A549 (cell line): ENCODE results near the gene HCAR1. TPM values are rescaled to one million over a fixed set of nuclear protein-coding genes. Genes with fewer than 3 reads are reported as not detected.

ENCODE experiments used
- ATAC-seq, 2 experiments: fragments of 200-7000 bp in 1 of 2; fragments of >200 bp in 1 of 2; cut with Nextera tagmentation in 1 of 2; cut with Tn5 transposase in 1 of 2; 3 replicates each; pipeline versions ENCODE4 v1.8.0 to v1.9.1; 2018 to 2020; ENCODE audit warnings: mild to moderate bottlenecking in 1 of 2, moderate library complexity in 1 of 2
- CTCF ChIA-PET: fragments of 300-600 bp; sonication (Branson Sonifier 250); formaldehyde crosslinking; extraction: SDS; loops from one replicate; lab custom pipeline; 2021; ENCODE audit warnings: antibody characterized with exemption, inconsistent platforms; lab: Yijun Ruan, JAX
- POLR2A ChIA-PET: fragments of 350-600 bp; formaldehyde crosslinking; extraction: SDS; loops from one replicate; lab custom pipeline; 2021; ENCODE audit warnings: antibody characterized with exemption, inconsistent platforms; lab: Yijun Ruan, JAX
- DNase-seq, 2 experiments: peaks; one replicate each; pipeline versions ENCODE4 v3.0.0 to v3.0.0-alpha.2; 2011 to 2016; ENCODE audit warnings: low read depth in 1 of 2, low spot score in 1 of 2
- FAIRE-seq: peaks from 2 replicates; lab custom pipeline; 2011; peaks lifted over from hg19 to GRCh38; lab: Jason Lieb, UNC
- H3K27ac ChIP-seq, 2 experiments: fragments of >200 bp; sonication (Bioruptor Twin); formaldehyde crosslinking; 3 replicates each; pipeline ENCODE4 v1.5.1; 2016 to 2017
- H3K4me1 ChIP-seq: fragments of >200 bp; sonication (Bioruptor Twin); formaldehyde crosslinking; 3 replicates; pipeline ENCODE4 v1.6.1; 2016
- H3K4me2 ChIP-seq: fragments of >200 bp; sonication (Bioruptor Twin); formaldehyde crosslinking; 3 replicates; pipeline ENCODE4 v1.6.1; 2016
- H3K4me3 ChIP-seq: fragments of >200 bp; sonication (Bioruptor Twin); formaldehyde crosslinking; 3 replicates; pipeline ENCODE4 v1.5.1; 2016
- H3K9me3 ChIP-seq: fragments of >200 bp; sonication (Bioruptor Twin); formaldehyde crosslinking; 3 replicates; pipeline ENCODE4 v1.6.1; 2016
- ATOH8 ChIP-seq: fragments of 250-450 bp; sonication (Bioruptor Pico); IDR thresholded peaks from 2 replicates; pipeline ENCODE4 v1.5.0; 2020; ENCODE audit warnings: low read depth, mild to moderate bottlenecking, moderate library complexity
- BCL3 ChIP-seq: fragments of >200 bp; sonication (Bioruptor Twin); formaldehyde crosslinking; IDR thresholded peaks from 3 replicates; pipeline ENCODE4 v1.6.1; 2016
- CBX2 ChIP-seq: fragments of 200-600 bp; sonication (generic); IDR thresholded peaks from 2 replicates; pipeline ENCODE4 v1.6.1; 2016; ENCODE audit warnings: low read depth, mild to moderate bottlenecking, borderline replicate concordance
- CBX8 ChIP-seq: fragments of 200-600 bp; sonication (generic); IDR thresholded peaks from 2 replicates; pipeline ENCODE4 v1.6.1; 2016
- CEBPB ChIP-seq, 2 experiments: fragments of >200 bp in 1 of 2; sonication (Bioruptor Twin) in 1 of 2; formaldehyde crosslinking in 1 of 2; IDR thresholded peaks; 2 replicates each; pipeline ENCODE4 v1.6.1; 2012 to 2016
- CHD2 ChIP-seq: fragments of 150-350 bp; IDR thresholded peaks from 2 replicates; pipeline ENCODE4 v1.6.1; 2014; ENCODE audit warnings: low read length; ENCODE audit not compliant: partially characterized antibody
- CHD4 ChIP-seq: fragments of 200-600 bp; sonication (generic); IDR thresholded peaks from 2 replicates; pipeline ENCODE4 v1.6.1; 2016; ENCODE audit warnings: antibody characterized with exemption, mild to moderate bottlenecking, borderline replicate concordance
- EHMT2 ChIP-seq: fragments of 200-600 bp; sonication (generic); IDR thresholded peaks from 2 replicates; pipeline ENCODE4 v1.6.1; 2016; ENCODE audit warnings: antibody characterized with exemption, low read depth, mild to moderate bottlenecking, moderate library complexity
- ELK1 ChIP-seq: fragments of 150-350 bp; IDR thresholded peaks from 2 replicates; pipeline ENCODE4 v1.6.1; 2014; ENCODE audit warnings: low read depth, mild to moderate bottlenecking, low read length
- FOSB ChIP-seq: fragments of 250-450 bp; sonication (Bioruptor Pico); IDR thresholded peaks from 2 replicates; pipeline ENCODE4 v1.5.0; 2020; ENCODE audit warnings: mild to moderate bottlenecking, moderate library complexity
- GATA3 ChIP-seq: IDR thresholded peaks from 2 replicates; pipeline ENCODE4 v1.6.1; 2012; ENCODE audit warnings: borderline replicate concordance
- HOXA7 ChIP-seq: fragments of 250-450 bp; sonication (Bioruptor Pico); IDR thresholded peaks from 2 replicates; pipeline ENCODE4 v1.5.0; 2020; ENCODE audit warnings: mild to moderate bottlenecking, moderate library complexity
- HOXB13 ChIP-seq: fragments of 250-450 bp; sonication (Bioruptor Pico); IDR thresholded peaks from 2 replicates; pipeline ENCODE4 v1.5.0; 2020; ENCODE audit warnings: low read depth, mild to moderate bottlenecking, moderate library complexity
- JUNB ChIP-seq: fragments of >200 bp; sonication (Bioruptor Twin); formaldehyde crosslinking; IDR thresholded peaks from 2 replicates; pipeline ENCODE4 v1.6.1; 2016
- KDM1A ChIP-seq: fragments of 200-600 bp; sonication (generic); IDR thresholded peaks from 2 replicates; pipeline ENCODE4 v1.6.1; 2016; ENCODE audit warnings: low read depth, mild to moderate bottlenecking
- KDM5A ChIP-seq: fragments of 200-600 bp; sonication (generic); IDR thresholded peaks from 2 replicates; pipeline ENCODE4 v1.6.1; 2016; ENCODE audit warnings: antibody characterized with exemption, mild to moderate bottlenecking
- MAX ChIP-seq: IDR thresholded peaks from 2 replicates; pipeline ENCODE4 v1.6.1; 2012
- NPAS2 ChIP-seq: fragments of 250-450 bp; sonication (Bioruptor Pico); IDR thresholded peaks from 2 replicates; pipeline ENCODE4 v1.8.0; 2022; ENCODE audit warnings: mild to moderate bottlenecking, moderate library complexity, borderline replicate concordance
- PBX3 ChIP-seq: IDR thresholded peaks from 2 replicates; pipeline ENCODE4 v1.6.1; 2012
- POLR2A ChIP-seq: IDR thresholded peaks from 2 replicates; pipeline ENCODE4 v1.6.1; 2012; ENCODE audit warnings: mild to moderate bottlenecking, low read length
- RAD21 ChIP-seq, 2 experiments: fragments of >200 bp in 1 of 2; sonication (Bioruptor Twin) in 1 of 2; formaldehyde crosslinking in 1 of 2; IDR thresholded peaks in 1 of 2; conservative IDR thresholded peaks in 1 of 2; 2 replicates in 1 of 2; 3 replicates in 1 of 2; pipeline ENCODE4 v1.6.1; 2012 to 2018; ENCODE audit warnings: inconsistent platforms in 1 of 2
- RFX5 ChIP-seq: fragments of 450-650 bp; IDR thresholded peaks from 2 replicates; pipeline ENCODE4 v1.7.1; 2014; ENCODE audit warnings: antibody characterized with exemption, mild to moderate bottlenecking, moderate library complexity
- RNF2 ChIP-seq: fragments of 200-600 bp; sonication (generic); IDR thresholded peaks from 2 replicates; pipeline ENCODE4 v1.6.1; 2016; ENCODE audit warnings: low read depth, mild to moderate bottlenecking, antibody characterized with exemption, moderate library complexity, borderline replicate concordance
- ZC3H11A ChIP-seq: fragments of 450-650 bp; IDR thresholded peaks from 2 replicates; pipeline ENCODE4 v1.6.1; 2014; ENCODE audit warnings: antibody characterized with exemption, mild to moderate bottlenecking
- ZNF302 ChIP-seq: fragments of 250-450 bp; sonication (Bioruptor Pico); IDR thresholded peaks from 2 replicates; pipeline ENCODE4 v1.9.0; 2021; ENCODE audit warnings: inconsistent platforms, mild to moderate bottlenecking, moderate library complexity
- ZSCAN20 ChIP-seq: fragments of 250-450 bp; sonication (Bioruptor Pico); IDR thresholded peaks from 2 replicates; pipeline ENCODE4 v1.8.0; 2022; ENCODE audit warnings: mild to moderate bottlenecking, moderate library complexity
- WGBS: methylation state at CpG from one replicate; pipeline ENCODE4 v1.1.6; 2017; ENCODE audit errors: missing lambda C conversion rate; 5-methylcytosine and 5-hydroxymethylcytosine counted together
- polyA plus RNA-seq, 4 experiments: library from polyadenylated mRNA; depleted of rRNA in 3 of 4; stranded (reverse); fragments of >200 nt; fragmentation: RNase III in 1 of 4; extraction: RNeasy Plus Mini Kit Qiagen cat#74134 plus additional on column Dnase treatment in 1 of 4; gene quantifications; 2 replicates in 3 of 4; 3 replicates in 1 of 4; pipeline ENCODE4 v1.2.3, GENCODE V29; 2011 to 2017

The HCAR1 gene
- polyA plus RNA-seq, 2 of the 4 experiments (the other 2 are of a cell fraction): 0.01 to 0.05 TPM

GRCh38 chr12:122754790-122755189, 24.1 kb upstream of the HCAR1 start:
- FAIRE-seq (no peak), ATAC-seq (no peak), DNase-seq (no peak)
- peaks cover 20% of the 10 kb centered on the region for H3K4me1 ChIP-seq
- TF ChIP-seq GATA3 (no peak), HOXA7 (CRISPR knock-in tag) (no peak)
- no peaks in the 10 kb centered on the region for H3K9me3 ChIP-seq
- ChIA-PET POLR2A (no interaction called here), CTCF (interaction anchor here (1.2 to 9.0 kb wide), 2 partner anchors 81 to 116 kb away, joined by 3 to 143 read pairs; partner anchors contain the start of gene HIP1R)
- 89% methylated on average over 1 of the region's 1 CpG for WGBS
- H3K4me3 ChIP-seq: no peak overlapping the region
- no peak overlapping the region for H3K4me2 ChIP-seq
- no peak overlapping the region for H3K27ac ChIP-seq

- 3% methylated on average over 5 of the region's 5 CpGs for WGBS
- Histone ChIP-seq H3K27ac (peak overlapping the region; percentile 89 to 92), H3K9me3 (no peaks in the 10 kb centered on the region), H3K4me3 (peak overlapping the region; percentile 80), H3K4me1 (peaks cover 25% of the 10 kb centered on the region), H3K4me2 (peak overlapping the region; percentile 94)
- peak in 1 of 2 experiments; percentile 7; a peak in 1 of 6 replicates for ATAC-seq
- POLR2A ChIA-PET: interaction anchor here (0.9 to 2.1 kb wide), 4 partner anchors 113 to 126 kb away, joined by 3 to 13 read pairs (median 6); no protein-coding TSS in a partner anchor
- no peak for DNase-seq
- FAIRE-seq: no peak
- TF ChIP-seq RAD21 (conservative IDR thresholded peaks at IDR 0.05 in 1 of 2, IDR thresholded peaks at IDR 0.05 in 1 of 2): no peak
- no peak for TF ChIP-seq HOXA7 (CRISPR knock-in tag)
- TF ChIP-seq CEBPB (IDR thresholded peaks at IDR 0.05): no peak
- no peak for TF ChIP-seq PBX3
- CTCF ChIA-PET: interaction anchor here (0.6 to 9.0 kb wide), 31 partner anchors 9 to 1402 kb away, joined by 3 to 143 read pairs (median 4); no protein-coding TSS in a partner anchor
These were observed 22.6 kb upstream of the HCAR1 start for GRCh38 chr12:122753319-122753650.

GRCh38 chr12:122752464-122753318, 22.0 kb upstream of the HCAR1 start, which contains the start of gene DENR:
TSS of gene DENR (plus strand) at chr12:122752824. CDS start at chr12:122753702, 878 bp downstream.
- ChIA-PET POLR2A (interaction anchor here (0.6 to 2.1 kb wide), 9 partner anchors 74 to 728 kb away, joined by 3 to 13 read pairs (median 3); partner anchors contain the start of genes KNTC1 and RSRC2), CTCF (interaction anchor here (0.6 to 9.0 kb wide), 47 partner anchors 9 to 598 kb away, joined by 3 to 143 read pairs (median 4); no protein-coding TSS in a partner anchor)
- H3K4me2 ChIP-seq: peak within 1 kb of the TSS; percentile 94
- peak; percentile 98 for DNase-seq
- no peaks in the 10 kb centered on the region for H3K9me3 ChIP-seq
- FAIRE-seq: no peak
- H3K4me1 ChIP-seq: peaks cover 25% of the 10 kb centered on the region
- H3K4me3 ChIP-seq: peak within 1 kb of the TSS; percentile 80
- peak; percentile 93 to 97 for ATAC-seq
- H3K27ac ChIP-seq: peak within 1 kb of the TSS; percentile 89 to 92
- under 1% methylated on average over 44 of the region's 73 CpGs for WGBS
- TF ChIP-seq BCL3 (peak; percentile 91; the same call in 2 of the 3 replicates), HOXB13 (CRISPR knock-in tag) (no peak), JUNB (no peak; the same call in 1 of the 2 replicates), RAD21 (conservative IDR thresholded peaks at IDR 0.05 in 1 of 2, IDR thresholded peaks at IDR 0.05 in 1 of 2) (peak; percentile 94 to 99), EHMT2 (no peak), CBX8 (no peak), KDM1A (no peak), FOSB (CRISPR knock-in tag) (no peak), RNF2 (no peak), CHD4 (no peak), ATOH8 (CRISPR knock-in tag) (no peak), CHD2 (peak; percentile 100), ZC3H11A (no peak), ZSCAN20 (CRISPR knock-in tag) (no peak), ELK1 (no peak), CBX2 (no peak), PBX3 (0 out of 2 replicates have a peak, but pooled peaks have one; percentile 48), ZNF302 (no peak), POLR2A (peak; percentile 80), KDM5A (peak; percentile 50), MAX (peak; percentile 88), NPAS2 (CRISPR knock-in tag) (no peak), RFX5 (peak; percentile 51; the same call in 1 of the 2 replicates)
